GM18517 (cell line): ENCODE results near the gene MRPL11.

Source experiments
- ATAC-seq: cut with Tn5 transposase; IDR thresholded peaks from one replicate; pipeline ENCODE4 v1.9.1; 2021; ENCODE audit warnings: mild to moderate bottlenecking, moderate library complexity; ENCODE audit not compliant: unreplicated experiment

MRPL11 gene

DNA sequence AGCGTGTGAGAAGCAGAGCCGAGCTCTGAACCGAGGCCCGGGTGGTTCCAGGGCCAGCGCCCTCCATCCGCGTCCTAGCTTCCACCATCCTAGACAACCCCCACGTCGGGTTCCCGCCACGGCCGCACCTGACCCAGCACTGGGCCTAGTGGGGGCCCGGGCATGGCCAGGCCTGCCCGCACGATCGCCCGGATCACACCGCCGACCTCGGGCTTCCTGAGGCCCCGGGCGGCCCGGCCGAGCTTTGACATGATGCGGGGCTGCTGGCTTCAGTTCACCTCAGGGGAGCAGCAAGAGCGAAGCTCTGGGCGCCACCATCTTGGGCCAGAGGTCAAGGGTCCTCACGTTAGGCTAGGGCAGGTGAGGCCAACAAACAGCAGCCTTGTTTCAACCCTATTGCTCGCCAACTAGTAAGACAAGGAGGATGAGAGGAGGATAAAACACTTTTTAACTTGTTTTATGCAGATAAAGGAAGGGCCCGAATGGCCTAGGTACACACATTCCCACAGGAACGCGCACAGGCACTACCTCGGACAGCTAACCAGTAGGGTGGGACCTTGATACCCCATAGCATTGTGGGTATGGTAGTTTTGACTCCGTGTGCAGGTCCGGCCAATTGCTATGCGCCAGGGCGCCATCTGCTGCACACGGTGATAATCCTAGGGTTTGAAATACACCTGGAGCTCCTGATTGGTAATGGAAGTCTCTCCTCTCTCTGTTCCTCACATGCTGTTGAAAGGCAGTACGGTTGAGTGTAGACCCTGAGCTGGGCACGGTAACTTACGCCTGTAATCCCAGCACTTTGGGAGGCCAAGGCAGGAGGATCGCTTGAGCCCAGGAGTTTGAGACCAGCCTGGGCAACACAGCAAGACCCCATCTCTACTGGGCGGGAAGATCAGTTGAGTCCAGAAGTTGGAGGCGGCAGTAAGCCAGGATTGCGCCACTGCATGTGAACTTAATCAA, at the start of gene MRPL11:
Gene MRPL11, minus strand, starts transcription at position 345 of the 963 bp plus-strand sequence. Its CDS starts 94 bp downstream, at position 251.
- ATAC-seq: peak; percentile 95

DNA sequence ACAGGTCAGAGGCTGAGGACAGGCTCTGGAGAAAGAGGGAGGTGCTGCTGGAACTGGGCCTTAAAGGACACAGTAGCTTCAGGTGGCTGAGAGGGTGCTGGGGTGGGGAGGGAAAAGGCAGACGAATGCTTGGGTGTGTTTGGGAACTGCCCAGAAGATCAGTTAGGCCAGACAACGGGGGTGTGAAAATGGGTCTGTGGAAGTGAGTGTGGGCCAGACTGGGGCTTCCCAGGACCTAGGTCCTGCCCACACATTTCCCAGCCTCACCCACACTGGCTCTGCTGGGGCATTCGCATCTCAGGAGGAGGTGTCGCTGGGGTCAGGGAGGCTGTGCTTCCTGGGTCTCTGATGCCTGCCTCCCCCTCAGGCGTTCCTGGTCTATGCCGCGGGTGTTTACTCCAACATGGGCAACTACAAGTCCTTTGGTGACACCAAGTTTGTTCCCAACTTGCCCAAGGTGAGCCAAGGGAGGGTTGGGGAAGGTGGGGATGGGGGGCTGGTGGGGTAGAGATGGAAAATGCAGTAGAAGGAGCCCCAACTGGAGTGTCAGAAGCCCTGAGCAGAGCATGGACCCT, 46.2 kb upstream of the MRPL11 start:
- no peak for ATAC-seq

DNA sequence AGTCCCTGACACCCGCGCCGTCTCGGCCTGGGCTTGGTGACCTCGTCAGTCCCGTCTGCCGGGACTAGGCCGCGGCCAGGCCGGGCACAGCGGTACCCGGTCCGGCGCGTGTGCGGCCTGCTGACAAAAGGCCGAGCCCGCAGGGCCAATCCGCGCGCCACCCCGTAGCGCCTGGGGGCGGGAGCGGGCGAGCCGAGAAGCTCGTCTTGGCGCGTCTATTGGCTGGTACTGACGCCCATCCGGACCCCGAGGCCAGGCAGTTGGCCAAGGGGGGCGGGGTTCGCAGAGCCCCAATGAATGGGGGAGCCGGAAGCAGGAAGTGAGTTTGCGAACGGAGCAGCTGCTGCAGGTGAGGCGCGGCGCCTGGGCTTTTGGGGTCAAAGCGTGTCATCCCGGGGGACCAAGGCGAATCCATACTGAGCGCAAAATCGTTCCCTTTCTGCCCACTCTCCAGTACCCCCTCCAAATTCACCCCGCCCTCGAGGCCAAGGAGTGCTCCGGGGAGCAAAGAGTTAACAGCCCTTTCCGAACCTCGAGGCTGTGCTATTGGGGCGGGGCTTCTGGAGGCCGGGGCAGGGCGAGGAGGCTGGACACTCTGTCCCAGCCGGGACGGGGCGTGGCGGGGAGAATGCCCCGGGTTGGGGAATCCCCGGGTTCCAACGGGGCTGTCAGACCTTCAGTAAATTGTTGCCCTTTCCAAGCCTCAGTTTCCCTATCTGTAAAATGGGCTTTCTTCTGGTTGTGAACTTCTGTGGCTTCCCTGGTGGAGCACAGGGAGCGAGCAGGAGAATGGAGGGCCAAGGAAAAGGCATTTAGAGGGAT, 41.7 kb upstream of the MRPL11 start, which contains the start of gene DPP3:
Gene DPP3, plus strand, starts transcription at position 318 of the 822 bp plus-strand sequence. CDS start 1,767 bp downstream, outside the sequence.
- peak; percentile 84 for ATAC-seq

DNA sequence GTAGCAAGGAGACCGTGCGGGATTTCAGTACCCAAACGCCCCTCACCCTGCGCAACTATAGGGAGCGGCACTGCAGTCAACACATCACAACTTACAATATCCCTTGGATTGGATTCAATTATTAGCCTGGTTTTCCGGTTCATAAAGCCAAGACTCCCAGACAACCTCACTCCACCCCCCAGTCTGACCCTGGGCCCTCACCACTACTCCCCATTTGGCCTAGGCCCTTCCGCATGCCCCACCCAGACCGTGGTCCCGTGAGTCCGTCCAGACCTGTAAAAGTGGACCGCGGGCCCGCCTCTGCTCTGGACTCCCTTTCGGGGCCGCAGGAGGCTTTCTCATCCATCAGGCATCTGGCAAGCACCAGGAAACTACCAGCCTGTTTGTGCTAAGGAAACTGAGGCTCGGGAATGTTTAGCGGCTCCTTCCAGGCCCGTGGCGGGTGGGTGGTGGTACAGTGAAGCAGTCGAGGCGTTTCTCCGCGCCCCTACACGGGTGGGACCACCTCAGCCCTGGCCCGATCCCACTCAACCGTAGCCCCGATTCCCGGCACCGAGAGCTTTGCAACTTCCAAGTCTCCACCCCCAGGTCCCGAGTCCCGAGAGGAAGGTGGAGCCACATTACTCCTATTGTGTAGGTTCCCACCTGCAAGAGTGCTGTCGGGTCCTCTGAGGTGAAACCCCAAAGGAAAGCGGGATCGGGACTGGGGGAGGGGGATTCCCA, 40.9 kb upstream of the MRPL11 start:
- ATAC-seq: peak; percentile 22

DNA sequence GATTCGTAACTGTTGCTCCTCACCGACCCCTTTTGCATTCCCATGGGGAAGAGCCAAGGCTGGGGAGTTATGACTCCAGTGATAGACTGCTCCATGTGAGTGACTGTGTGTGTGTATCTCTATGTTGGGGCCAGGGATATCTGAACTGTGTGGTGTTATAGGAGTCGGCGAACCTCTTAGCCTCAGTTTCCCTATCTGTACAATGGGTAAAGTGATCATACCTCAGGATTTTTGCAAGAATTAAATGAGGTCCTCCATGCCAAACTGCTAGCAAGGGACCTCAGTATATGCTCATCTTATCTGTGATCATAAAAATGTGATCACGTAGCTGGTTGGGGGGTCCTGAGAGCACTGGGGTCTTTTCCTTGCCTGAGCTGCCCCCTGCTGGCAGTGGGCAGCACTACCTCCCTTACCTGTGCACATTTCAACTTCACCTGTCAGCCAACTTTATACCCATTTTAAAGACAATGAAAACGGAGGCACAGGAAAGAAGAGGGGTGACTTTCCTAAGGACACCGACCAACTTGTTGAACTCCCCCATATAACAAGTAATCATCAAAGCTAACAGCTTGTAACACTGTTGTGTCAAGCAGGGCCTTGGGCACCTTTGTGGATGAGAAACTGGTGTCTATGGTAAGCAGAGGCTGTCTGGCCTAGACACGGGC, 40.2 kb upstream of the MRPL11 start:
- ATAC-seq: no peak

DNA sequence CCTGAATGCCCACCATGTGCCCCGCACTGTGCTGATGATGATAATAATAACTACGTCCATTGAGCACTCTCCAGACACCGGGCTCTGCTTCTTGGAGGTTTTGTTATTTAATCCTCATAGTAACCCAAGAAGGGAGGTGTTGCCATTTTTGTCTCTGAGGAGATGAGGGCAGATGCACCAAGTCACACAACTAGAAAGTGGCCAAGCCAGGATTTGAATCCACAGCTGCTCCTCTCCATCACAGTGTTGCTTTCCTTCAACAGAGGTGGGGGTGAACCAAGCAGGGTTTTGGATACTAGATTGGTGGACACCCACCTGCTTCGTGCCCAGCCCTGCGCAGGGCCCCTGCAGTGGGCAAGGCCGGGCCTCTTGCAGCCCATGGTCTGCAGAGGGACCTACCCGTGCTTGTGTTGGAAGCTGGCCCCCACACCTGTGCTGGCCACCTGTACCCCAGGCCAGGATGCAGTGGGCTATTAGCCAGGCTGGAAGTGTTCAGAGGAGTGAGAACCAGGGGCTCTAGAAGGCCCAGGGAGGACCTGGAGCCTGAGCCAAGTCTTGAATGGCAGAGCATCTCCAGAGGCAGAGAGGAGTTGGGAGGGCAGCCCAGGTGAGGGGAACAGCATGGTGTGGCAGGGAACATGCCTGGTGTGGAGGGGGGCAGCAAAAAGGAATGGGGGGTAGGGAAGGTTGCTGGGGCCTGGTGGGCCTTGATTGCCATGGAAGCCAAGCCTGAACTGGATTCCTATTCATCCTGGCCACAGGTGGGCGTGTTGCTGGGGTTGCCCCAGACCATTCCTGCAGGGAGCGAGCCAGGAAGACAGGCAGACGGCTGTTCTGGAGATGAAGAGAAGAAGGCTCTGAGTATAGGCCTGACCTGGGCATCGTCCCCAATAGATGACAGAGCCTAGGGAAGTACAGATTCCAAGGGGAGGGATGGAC, 38.9 kb upstream of the MRPL11 start:
- no peak for ATAC-seq

DNA sequence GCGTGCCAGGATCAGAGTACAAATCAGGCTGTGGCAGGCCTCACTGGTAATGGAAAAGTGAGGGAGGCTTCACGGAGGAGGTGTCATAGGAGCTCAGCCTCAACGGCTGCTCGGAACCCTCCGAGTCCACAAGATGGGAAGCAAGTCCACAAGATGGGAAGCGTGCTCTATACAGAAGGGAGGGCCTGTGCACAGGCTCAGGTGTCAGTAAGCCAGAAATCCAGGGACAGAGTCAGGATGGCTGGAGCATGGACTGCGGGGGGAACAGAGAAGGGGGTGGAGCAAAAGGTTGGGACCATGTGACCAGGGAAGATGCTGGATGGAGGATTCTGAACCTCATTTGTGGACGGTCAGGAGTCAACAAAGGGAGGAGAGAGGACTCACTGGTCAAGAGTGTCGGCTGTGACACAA, 38.2 kb upstream of the MRPL11 start:
- ATAC-seq: no peak

DNA sequence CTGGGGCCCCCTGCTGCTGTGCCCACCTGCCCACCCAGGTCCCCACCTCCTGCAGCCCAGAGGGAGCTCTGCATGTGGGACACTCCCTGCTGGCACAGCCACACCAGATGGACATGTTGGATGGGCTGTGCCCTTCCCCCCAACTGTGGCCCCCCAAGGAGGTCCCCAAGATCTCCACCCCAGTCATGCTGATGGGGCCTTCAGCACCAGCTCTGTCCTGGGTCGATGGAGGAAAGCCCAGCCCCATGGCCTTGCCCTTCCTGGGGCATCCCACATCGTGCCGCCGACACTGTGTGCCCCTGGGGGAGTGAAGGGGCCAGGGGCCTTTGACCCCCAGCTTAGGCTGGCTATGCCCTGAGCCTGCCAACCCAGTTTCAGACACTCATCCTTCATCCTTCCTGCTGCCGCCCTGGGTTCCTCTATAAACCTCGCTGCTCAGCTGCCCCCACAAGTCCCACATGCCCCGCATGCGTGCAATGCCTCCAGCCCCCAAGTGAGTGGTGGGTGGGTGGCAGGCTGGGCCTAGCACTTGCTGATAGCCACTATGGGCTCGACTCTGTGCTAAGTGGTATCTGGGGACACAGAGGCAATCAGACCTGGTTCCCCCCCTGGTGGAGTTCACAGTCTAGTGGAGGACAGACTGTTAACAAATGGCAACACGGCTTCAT, 37.7 kb upstream of the MRPL11 start:
- ATAC-seq: no peak

DNA sequence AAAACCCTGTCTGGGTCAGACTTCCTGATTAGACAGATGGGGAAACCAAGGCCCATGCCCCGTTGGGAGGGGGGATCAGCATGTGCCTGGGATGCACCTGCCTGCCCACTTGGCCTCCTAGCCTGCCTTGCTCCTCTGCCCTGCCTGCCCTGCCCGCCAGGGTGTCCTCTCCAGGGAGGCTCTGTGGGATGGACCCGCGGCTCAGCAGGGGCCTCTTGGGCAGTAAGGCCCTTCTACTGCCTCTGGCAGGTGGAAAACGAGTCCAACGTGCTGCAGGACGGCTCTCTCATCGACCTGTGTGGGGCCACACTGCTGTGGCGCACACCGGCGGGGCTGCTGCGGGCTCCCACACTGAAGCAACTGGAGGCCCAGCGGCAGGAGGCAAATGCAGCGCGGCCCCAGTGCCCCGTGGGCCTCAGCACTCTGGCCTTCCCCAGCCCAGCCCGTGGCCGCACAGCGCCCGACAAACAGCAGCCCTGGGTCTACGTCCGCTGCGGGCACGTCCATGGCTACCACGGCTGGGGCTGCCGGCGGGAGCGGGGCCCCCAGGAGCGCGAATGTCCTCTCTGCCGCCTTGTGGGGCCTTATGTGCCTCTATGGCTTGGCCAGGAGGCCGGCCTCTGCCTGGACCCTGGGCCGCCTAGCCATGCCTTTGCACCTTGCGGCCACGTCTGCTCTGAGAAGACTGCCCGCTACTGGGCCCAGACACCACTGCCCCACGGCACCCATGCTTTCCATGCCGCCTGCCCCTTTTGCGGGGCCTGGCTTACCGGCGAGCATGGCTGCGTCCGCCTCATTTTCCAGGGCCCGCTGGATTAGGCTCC, 36.9 kb upstream of the MRPL11 start:
- no peak for ATAC-seq

DNA sequence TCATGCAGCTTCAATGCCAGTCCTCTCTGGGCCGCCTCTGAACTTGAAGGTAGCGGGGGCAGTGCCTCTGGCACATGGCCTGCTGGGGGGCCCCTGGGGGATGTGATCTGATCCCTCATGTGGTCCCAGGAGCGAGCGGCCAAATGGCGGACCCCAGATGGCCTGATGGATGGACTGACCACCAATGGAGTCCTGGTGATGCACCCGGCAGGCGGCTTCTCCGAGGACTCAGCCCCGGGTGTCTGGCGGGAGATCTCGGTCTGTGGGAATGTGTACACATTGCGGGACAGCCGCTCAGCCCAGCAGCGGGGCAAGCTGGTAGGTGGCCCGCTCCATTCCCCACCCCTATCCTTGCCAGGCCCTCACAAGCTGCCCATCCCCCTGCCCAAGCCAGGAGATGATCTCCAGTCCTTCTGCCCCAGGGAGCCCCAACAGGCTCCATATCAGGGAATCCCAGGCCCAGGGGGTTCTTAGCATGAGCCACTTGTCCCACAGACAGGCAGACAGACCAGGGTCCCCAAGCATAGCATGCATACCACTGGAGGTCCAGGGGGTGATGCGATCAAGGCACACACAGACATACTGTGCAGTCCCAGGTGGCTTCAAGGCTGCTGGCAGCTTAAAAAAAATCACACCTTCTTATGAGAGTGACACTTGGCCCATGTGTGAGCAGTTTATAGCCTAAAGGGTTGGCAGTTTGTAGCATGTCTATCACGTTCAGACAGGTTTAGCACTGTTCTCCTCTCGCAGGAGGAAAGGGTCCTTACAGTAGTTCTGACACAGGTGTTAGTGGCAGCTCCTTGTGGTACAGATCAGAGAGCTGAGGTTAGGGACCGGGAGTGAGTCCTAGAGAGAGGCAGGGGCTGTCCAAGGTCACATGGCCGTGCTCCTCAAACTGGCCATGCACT, 35.2 kb upstream of the MRPL11 start:
- no peak for ATAC-seq

DNA sequence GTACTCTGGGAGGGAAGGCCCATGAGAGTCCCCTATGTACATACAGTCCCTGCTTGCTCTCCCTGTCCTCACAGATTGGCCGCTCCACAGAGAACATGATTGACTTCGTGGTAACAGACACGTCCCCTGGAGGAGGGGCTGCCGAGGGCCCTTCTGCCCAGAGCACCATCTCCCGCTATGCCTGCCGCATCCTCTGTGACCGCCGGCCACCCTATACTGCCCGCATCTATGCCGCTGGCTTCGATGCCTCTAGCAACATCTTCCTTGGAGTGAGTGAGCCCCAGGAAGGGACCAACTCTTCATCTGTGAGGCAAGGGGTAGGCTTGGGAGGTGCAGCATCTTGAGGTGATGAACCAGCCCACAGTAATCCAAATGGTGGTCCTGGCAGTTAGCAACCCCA, 34.5 kb upstream of the MRPL11 start:
- ATAC-seq: no peak

DNA sequence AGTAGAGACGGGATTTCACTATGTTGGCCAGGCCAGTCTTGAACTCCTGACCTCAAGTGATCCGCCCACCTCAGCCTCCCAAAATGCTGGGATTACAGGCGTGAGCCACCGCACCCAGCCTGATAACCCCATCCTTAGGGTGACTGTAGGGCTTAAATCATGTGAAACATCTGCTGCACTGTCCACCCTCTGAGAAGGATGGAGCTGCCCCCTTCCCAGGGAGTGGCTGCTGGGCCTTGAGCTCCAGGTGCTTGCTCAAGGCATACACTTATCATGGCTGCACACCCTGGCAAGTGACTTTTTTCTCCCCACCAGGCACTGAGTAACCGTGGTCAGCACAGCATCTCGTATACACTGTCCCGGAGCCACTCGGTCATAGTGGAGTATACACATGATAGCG, 33.4 kb upstream of the MRPL11 start:
- no peak for ATAC-seq

DNA sequence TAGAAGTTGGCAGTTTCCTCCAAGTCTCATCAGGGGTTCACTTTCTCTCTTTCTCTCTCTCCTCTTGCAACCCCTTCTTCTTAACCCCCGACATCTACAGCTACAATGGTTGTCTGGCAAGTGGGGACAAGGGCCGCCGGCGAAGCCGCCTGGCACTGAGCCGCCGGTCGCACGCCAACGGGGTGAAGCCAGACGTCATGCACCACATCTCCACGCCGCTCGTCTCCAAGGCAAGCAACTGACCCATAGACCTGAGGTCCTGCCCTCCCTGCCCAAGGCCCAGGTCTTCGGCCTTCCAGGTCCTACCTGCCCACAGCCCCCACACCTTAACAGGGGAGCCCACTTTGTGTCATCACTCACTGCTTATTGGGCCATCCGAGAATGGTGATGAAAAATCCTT, 32.5 kb upstream of the MRPL11 start:
- ATAC-seq: no peak

DNA sequence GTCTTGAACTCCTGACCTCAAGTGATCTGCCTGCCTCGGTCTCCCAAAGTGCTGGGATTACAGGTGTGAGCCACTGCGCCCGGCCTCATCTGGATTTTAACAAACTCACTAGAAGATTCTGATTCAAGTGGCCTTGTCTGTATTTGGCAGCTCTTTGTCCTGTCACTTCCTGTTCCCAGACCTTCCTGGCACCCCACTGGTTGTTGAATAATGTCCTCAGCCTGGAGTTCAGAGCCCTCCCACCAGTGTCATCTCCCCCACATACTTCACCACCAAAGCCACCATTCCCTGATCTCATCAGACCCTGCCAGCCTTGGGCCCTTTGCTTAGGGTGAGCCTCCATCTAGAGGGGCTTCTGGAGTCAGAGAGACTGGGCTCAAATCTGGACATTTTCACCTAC, 31.4 kb upstream of the MRPL11 start:
- ATAC-seq: no peak

DNA sequence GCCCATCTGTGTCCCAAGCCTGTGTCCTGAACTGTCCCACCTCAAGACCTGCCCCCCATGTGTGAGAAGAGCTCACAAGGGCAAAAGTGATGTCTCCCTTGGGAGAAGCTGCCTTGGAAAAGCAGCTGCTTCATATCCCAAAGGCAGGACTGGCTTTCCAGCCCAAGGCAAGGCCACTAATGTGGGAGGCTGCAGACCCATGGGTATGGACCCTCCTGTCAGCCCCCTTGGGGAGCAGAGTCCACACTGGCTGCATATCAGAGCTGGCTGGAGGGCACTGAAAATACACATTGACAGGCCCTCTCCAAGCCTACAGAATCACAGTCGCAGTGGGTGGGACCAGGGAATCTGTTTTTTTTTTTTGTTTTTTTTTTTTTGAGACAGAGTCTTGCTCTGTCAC, 30.8 kb upstream of the MRPL11 start:
- no peak for ATAC-seq

DNA sequence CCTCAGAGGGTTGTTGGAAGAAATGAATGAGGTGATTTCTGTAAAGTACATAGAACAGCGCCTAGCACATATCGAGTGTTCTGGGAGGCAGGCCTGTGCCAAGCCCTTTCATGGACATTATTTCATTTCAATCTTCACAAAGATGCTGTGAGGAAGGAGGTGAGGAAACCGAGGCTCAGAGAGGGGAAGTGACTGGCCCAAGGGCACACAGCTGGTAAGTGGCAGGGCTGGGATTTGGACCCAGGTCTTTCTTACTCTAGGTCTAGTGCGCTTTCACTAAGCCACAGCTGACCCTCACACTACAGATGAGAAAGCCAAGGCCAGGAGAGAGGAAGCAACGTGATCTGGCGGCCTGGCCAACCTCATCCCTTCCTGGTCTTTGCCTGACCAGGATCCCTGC, 30.0 kb upstream of the MRPL11 start:
- ATAC-seq: no peak

DNA sequence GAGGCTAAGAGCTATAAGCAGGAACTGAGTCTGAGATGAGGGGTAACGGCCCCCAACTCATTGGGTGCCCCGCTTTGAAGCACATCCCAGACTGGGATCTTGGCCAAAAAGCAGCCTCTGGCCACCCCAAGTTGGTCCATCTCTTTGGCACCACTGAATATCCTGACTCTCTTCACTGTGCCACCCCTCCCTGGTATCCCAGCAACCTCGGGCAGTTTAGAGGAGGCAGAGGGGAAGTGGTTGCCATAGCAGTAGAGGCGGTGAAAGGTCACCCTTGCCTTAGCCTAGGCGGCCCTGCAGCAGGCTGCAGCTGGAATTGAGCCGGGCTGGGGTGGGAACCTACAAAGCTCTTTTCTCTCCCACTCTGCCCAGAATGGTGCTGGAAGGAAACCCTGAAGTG, 29.1 kb upstream of the MRPL11 start:
- ATAC-seq: no peak
